CD4-positive, alpha-beta memory T cell (primary cell): ENCODE data around the gene ST3GAL3. TPM values are rescaled to one million over a fixed set of nuclear protein-coding genes. Genes with fewer than 3 reads are reported as not detected.

ENCODE experiments used
- CTCF ChIA-PET: fragments of 350-600 bp; sonication (Branson Sonifier 250); formaldehyde crosslinking; loops from one replicate; lab custom pipeline; 2021; ENCODE audit warnings: inconsistent platforms; ENCODE audit not compliant: partially characterized antibody; lab: Charles Lee
- POLR2A ChIA-PET: fragments of 350-600 bp; sonication (Branson Sonifier 250); formaldehyde crosslinking; loops from one replicate; lab custom pipeline; 2021; ENCODE audit not compliant: partially characterized antibody; lab: Charles Lee
- DNase-seq, 5 donors: peaks; one replicate each; pipeline versions ENCODE4 v3.0.0 to v3.0.0-alpha.2; 2020 to 2022; ENCODE audit warnings: mixed read lengths in 1 of 5
- H3K27ac ChIP-seq: one replicate; pipeline ENCODE4 v1.7.0; 2013; ENCODE audit warnings: low read depth, low read length
- H3K27me3 ChIP-seq: 2 replicates; pipeline ENCODE4 v1.7.0; 2013; ENCODE audit warnings: mild to moderate bottlenecking, low read length, moderate library complexity; ENCODE audit not compliant: insufficient read depth
- H3K36me3 ChIP-seq: 2 replicates; pipeline ENCODE4 v1.7.0; 2013; ENCODE audit warnings: mild to moderate bottlenecking, low read length, moderate library complexity; ENCODE audit not compliant: insufficient read depth
- H3K4me1 ChIP-seq: 2 replicates; pipeline ENCODE4 v1.7.0; 2013; ENCODE audit warnings: mild to moderate bottlenecking, low read length, moderate library complexity; ENCODE audit not compliant: insufficient read depth
- H3K4me3 ChIP-seq, 2 donors: one replicate each; pipeline ENCODE4 v1.7.0; 2013; ENCODE audit warnings: low read length in 2 of 2, mild to moderate bottlenecking in 1 of 2
- H3K9me3 ChIP-seq, 2 donors: one replicate each; pipeline ENCODE4 v1.7.0; 2013; ENCODE audit warnings: low read length in 2 of 2, control low read depth in 1 of 2; ENCODE audit not compliant: control insufficient read depth in 1 of 2
- H3K27ac Mint-ChIP-seq, 7 donors: one replicate each; pipeline ENCODE4 v1.8.0; 2020 to 2021; ENCODE audit warnings: mixed read lengths in 7 of 7, mild to moderate bottlenecking in 6 of 7, inconsistent platforms in 3 of 7, moderate library complexity in 3 of 7
- H3K27me3 Mint-ChIP-seq, 2 donors: one replicate each; pipeline ENCODE4 v1.8.0; 2020 to 2021; ENCODE audit warnings: mixed read lengths in 2 of 2
- H3K36me3 Mint-ChIP-seq, 2 donors: one replicate each; pipeline ENCODE4 v1.8.0; 2020 to 2021; ENCODE audit warnings: mixed read lengths in 2 of 2, inconsistent platforms in 1 of 2, mild to moderate bottlenecking in 1 of 2
- H3K4me1 Mint-ChIP-seq, 4 donors: one replicate each; pipeline ENCODE4 v1.8.0; 2020 to 2021; ENCODE audit warnings: mixed read lengths in 4 of 4, mild to moderate bottlenecking in 1 of 4
- H3K4me3 Mint-ChIP-seq, 8 donors: one replicate each; pipeline ENCODE4 v1.8.0; 2020 to 2021; ENCODE audit warnings: mixed read lengths in 8 of 8, mild to moderate bottlenecking in 7 of 8, moderate library complexity in 6 of 8, inconsistent platforms in 3 of 8
- H3K9me3 Mint-ChIP-seq, 8 donors: one replicate each; pipeline ENCODE4 v1.8.0; 2020 to 2021; ENCODE audit warnings: mixed read lengths in 8 of 8, mild to moderate bottlenecking in 5 of 8, inconsistent platforms in 3 of 8, moderate library complexity in 1 of 8
- intact Hi-C: fragments of 100-400 bp; cut with micrococcal nuclease; formaldehyde crosslinking; loops from one replicate; pipeline ENCODE4 v1.15.1; 2023
- polyA plus RNA-seq, 2 donors: library from polyadenylated mRNA; unstranded; fragments of 300-500 nt; fragmentation: Illumina TruSeq; gene quantifications; one replicate each; pipeline ENCODE4 v1.2.3, GENCODE V29; 2021
- total RNA-seq, 2 experiments: library from RNA; stranded (reverse); gene quantifications; one replicate each; pipeline ENCODE4 v1.2.3, GENCODE V29; 2021

The ST3GAL3 gene
- total and polyA plus RNA-seq, 4 experiments from 2014 or later: 6.1 to 29.6 (median 16.3) TPM

DNA sequence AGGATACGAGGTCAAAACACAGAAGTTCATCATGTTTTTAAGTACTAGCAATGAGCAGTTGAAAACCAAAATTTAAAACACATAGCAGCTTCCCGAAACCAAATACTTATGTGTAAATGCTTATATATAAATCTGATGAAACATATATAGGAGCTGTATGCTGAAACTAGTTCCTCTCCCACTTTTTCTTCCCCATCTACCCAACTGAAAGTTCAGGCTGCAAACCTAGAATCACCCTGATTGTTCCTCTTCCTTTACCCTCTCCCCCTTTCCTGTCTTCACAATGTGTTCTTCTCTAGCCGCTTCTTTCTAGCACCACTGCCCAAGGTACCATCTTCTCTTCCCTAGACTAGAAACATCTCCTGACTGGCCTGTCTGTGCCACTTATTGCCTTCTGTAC lies 90.6 kb downstream of the ST3GAL3 start:
- DNase-seq: no peak
- H3K36me3 Mint-ChIP-seq: peaks cover 19 to 51% of the 10 kb centered on the region in 2 donors
- no peaks in the 10 kb centered on the region for H3K27me3 Mint-ChIP-seq
- no peak overlapping the region for H3K4me3 Mint-ChIP-seq
- H3K27ac Mint-ChIP-seq: peak overlapping the region in 1 of 7 donors; percentile 64
- Histone ChIP-seq H3K36me3 (no peaks in the 10 kb centered on the region), H3K27ac (no peak overlapping the region), H3K9me3 (no peaks in the 10 kb centered on the region), H3K4me3 (no peak overlapping the region), H3K27me3 (no peaks in the 10 kb centered on the region), H3K4me1 (no peaks in the 10 kb centered on the region)
- CTCF ChIA-PET: interaction anchor here (0.6 kb wide), 1 partner anchor 164 kb away, joined by 3 read pairs; no protein-coding TSS in a partner anchor
- peaks cover 0 to 3% (median 0%) of the 10 kb centered on the region in 8 donors for H3K9me3 Mint-ChIP-seq
- no peaks in the 10 kb centered on the region for H3K4me1 Mint-ChIP-seq
- POLR2A ChIA-PET: no interaction called here
- intact Hi-C loops: no loop called here

DNA sequence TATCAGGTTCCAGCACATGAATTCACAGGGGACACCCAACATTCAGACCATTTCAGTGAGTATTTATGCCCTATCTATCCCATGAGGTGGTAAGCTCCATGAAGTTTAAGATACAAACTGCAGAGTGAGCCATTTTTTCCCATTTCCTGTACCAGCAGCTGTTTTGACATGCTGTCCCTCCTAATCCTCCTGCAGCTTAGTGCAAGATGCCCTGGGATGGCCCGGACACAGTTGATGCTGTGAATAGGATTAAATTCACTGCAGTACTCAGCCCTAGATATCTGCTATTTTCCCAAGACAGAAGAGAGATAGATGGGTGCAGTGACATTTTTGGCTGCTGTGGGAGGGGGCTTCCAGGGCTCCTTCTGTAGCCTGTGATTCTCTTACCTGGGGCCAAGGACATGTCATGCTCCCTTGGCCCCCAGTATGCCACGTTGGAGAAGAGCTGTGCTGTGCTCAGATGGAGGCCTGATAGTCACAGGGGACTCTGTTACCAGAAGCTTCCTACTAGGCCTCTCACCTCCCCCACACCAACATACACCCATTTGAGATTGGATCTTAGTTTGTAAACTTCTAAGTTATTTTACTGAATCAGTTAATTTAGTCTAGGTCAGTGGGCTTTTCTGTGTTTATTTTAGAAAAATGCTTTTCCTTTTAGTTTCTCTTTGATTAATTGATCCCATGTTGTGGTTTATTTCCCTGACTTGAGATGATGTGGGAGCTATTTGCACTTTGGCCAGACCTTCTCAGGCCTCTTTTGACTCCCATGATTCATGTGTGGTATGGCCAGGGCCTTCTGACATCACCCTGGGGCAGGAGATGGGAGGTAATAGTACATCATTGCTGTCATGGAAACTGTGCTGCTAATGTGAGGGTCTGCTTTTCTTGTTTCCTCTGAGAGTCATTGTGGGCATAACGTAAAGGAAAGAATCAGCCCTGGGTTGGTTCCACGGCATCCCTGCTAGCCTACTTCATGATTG lies 92.6 kb downstream of the ST3GAL3 start:
- no peaks in the 10 kb centered on the region for H3K27me3 Mint-ChIP-seq
- DNase-seq: no peak
- intact Hi-C loops: no loop called here
- H3K4me1 Mint-ChIP-seq: no peaks in the 10 kb centered on the region
- H3K36me3 Mint-ChIP-seq: peaks cover 14 to 40% of the 10 kb centered on the region in 2 donors
- H3K27ac Mint-ChIP-seq: peak overlapping the region in 1 of 7 donors; percentile 63
- POLR2A ChIA-PET: no interaction called here
- peaks cover 0 to 3% (median 0%) of the 10 kb centered on the region in 8 donors for H3K9me3 Mint-ChIP-seq
- Histone ChIP-seq H3K4me1 (no peaks in the 10 kb centered on the region), H3K4me3 (no peak overlapping the region), H3K27me3 (no peaks in the 10 kb centered on the region), H3K36me3 (no peaks in the 10 kb centered on the region), H3K9me3 (no peaks in the 10 kb centered on the region), H3K27ac (no peak overlapping the region)
- H3K4me3 Mint-ChIP-seq: no peak overlapping the region
- CTCF ChIA-PET: no interaction called here

DNA sequence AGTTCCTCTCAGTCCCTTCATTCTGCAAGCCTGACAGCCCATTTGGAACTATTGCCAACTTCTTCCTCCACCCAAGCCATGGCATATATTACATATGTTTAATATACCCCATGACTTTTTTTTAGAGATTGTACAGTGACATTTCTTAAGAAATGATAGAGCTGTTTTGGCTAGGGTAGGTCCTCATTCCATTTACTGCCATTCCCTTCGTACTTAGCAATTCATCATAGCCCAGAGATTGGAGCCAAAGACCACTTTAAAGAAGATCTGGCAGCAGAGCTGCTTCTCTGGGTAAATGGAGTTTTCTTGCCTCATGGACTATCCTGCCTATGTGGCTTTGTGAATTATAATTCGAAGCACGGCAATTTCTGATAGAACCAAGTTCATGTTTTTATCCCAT lies 93.4 kb downstream of the ST3GAL3 start:
- no peak for DNase-seq
- Mint-ChIP-seq H3K4me3 (no peak overlapping the region), H3K27ac (no peak overlapping the region), H3K4me1 (no peaks in the 10 kb centered on the region), H3K36me3 (peaks cover 14 to 36% of the 10 kb centered on the region in 2 donors), H3K9me3 (peaks cover 0 to 3% (median 0%) of the 10 kb centered on the region in 8 donors), H3K27me3 (no peaks in the 10 kb centered on the region)
- H3K27ac ChIP-seq: no peak overlapping the region
- H3K4me1 ChIP-seq: no peaks in the 10 kb centered on the region
- ChIA-PET POLR2A (no interaction called here), CTCF (no interaction called here)
- intact Hi-C loops: no loop called here
- no peaks in the 10 kb centered on the region for H3K27me3 ChIP-seq
- no peaks in the 10 kb centered on the region for H3K36me3 ChIP-seq
- H3K4me3 ChIP-seq: no peak overlapping the region
- no peaks in the 10 kb centered on the region for H3K9me3 ChIP-seq

DNA sequence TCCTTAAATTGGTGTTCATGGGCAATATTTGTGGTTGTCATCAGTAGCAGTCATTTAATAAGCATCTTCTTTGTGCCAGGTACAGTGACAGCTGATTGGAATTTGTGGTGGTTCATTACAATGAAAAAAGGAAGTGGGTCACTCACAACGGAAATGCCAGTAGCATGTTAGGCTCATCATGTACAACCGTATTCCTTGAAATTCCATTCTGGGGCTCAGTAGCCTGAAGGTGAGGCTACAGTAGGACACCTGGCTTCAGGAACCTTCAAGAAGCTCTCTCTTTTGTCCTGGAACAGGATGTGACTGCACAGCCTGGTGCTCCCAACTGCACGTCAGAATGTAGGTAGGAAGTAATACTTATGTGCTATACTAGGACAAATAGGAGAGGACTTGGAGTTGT lies 93.9 kb downstream of the ST3GAL3 start:
- peaks cover 0 to 3% (median 0%) of the 10 kb centered on the region in 8 donors for H3K9me3 Mint-ChIP-seq
- POLR2A ChIA-PET: no interaction called here
- no peak overlapping the region for H3K27ac ChIP-seq
- DNase-seq: no peak
- CTCF ChIA-PET: no interaction called here
- no peaks in the 10 kb centered on the region for H3K4me1 Mint-ChIP-seq
- H3K27me3 ChIP-seq: no peaks in the 10 kb centered on the region
- H3K27ac Mint-ChIP-seq: no peak overlapping the region
- intact Hi-C loops: no loop called here
- no peak overlapping the region for H3K4me3 Mint-ChIP-seq
- no peak overlapping the region for H3K4me3 ChIP-seq
- peaks cover 14 to 31% of the 10 kb centered on the region in 2 donors for H3K36me3 Mint-ChIP-seq
- no peaks in the 10 kb centered on the region for H3K36me3 ChIP-seq
- no peaks in the 10 kb centered on the region for H3K4me1 ChIP-seq
- no peaks in the 10 kb centered on the region for H3K9me3 ChIP-seq
- no peaks in the 10 kb centered on the region for H3K27me3 Mint-ChIP-seq

DNA sequence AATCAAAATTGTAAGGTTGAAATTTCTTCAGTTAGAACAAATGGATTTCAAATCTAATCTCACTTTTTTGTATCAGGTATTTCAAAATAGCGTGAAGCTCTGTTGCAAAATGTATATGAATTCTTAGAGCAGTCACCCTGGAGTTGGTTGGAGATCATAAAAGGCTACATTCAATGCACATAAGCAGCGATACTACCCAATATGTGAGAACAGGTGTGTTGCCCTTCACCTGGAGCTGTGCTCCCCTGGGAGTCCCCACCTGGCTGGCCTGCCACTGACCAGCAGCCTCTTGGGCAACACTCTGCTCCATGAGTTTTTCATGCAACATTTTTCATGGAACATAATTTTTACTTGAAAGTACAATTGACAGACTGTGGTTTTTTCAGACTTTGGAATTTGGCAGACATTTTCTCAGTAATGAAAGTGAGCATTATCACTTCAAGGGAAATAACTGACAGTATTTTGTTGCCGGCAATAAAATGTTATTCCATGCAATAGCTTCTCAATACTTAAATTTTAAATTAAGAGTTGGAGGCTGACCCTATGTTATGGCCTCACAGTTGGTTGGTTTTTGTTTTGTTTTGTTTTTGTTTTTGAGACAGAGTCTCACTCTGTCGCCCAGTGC lies 95.1 kb downstream of the ST3GAL3 start:
- Histone ChIP-seq H3K27me3 (no peaks in the 10 kb centered on the region), H3K9me3 (no peaks in the 10 kb centered on the region), H3K36me3 (no peaks in the 10 kb centered on the region), H3K27ac (no peak overlapping the region), H3K4me3 (no peak overlapping the region), H3K4me1 (no peaks in the 10 kb centered on the region)
- intact Hi-C loops: no loop called here
- ChIA-PET POLR2A (no interaction called here), CTCF (no interaction called here)
- Mint-ChIP-seq H3K27me3 (no peaks in the 10 kb centered on the region), H3K27ac (no peak overlapping the region), H3K4me1 (no peaks in the 10 kb centered on the region), H3K9me3 (peaks cover 0 to 3% (median 0%) of the 10 kb centered on the region in 8 donors), H3K36me3 (peaks cover 11 to 26% of the 10 kb centered on the region in 2 donors), H3K4me3 (no peak overlapping the region)
- no peak for DNase-seq

DNA sequence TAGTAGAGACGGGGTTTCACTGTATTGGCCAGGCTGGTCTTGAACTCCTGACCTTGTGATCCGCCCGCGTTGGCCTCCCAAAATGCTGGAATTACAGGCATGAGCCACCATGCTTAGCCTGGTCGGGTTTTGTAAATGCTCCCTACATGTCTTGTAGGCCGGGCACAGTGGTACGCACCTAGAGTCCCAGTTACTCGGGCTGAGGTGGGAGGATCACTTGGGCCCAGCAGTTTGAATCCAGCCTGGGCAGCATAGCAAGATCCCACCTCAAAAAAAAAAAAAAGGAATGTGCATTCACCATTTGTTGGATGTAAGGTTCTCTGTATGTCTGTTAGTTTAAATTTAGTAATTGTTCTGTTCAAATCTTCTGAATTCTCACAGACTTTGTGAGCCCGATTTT lies 95.8 kb downstream of the ST3GAL3 start:
- CTCF ChIA-PET: no interaction called here

DNA sequence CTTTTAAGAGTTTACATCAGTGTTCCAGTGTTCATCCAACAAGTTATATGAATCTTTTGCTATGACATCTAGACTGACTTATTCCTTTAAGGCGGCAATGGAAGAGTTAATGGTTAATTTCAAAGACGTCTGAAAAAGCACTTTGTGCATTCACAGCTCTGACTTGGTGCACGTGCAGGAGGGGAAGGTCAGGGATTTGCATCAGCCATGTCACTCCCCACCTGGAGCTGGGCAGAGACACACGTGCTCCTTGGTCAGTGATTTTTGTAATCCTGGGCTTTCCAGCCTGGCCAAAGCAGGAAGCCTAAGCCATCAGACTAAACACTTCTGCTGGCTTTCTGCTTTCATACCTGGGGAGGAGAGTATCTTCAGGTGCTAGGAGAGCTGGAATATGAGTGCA lies 96.3 kb downstream of the ST3GAL3 start:
- no peaks in the 10 kb centered on the region for H3K36me3 ChIP-seq
- H3K27me3 Mint-ChIP-seq: no peaks in the 10 kb centered on the region
- ChIA-PET CTCF (no interaction called here), POLR2A (no interaction called here)
- peaks cover 9 to 28% of the 10 kb centered on the region in 2 donors for H3K36me3 Mint-ChIP-seq
- intact Hi-C loops: no loop called here
- no peaks in the 10 kb centered on the region for H3K9me3 ChIP-seq
- peaks cover 0 to 10% (median 7%) of the 10 kb centered on the region in 8 donors for H3K9me3 Mint-ChIP-seq
- no peaks in the 10 kb centered on the region for H3K4me1 ChIP-seq
- H3K4me1 Mint-ChIP-seq: no peaks in the 10 kb centered on the region
- no peak overlapping the region for H3K27ac ChIP-seq
- DNase-seq: no peak
- no peak overlapping the region for H3K4me3 Mint-ChIP-seq
- no peak overlapping the region for H3K27ac Mint-ChIP-seq
- no peak overlapping the region for H3K4me3 ChIP-seq
- no peaks in the 10 kb centered on the region for H3K27me3 ChIP-seq

More for the DNA sequence above, 95.8 kb downstream of the ST3GAL3 start:
- Mint-ChIP-seq H3K27ac (no peak overlapping the region), H3K27me3 (no peaks in the 10 kb centered on the region), H3K9me3 (peaks cover 0 to 6% (median 4%) of the 10 kb centered on the region in 8 donors), H3K36me3 (peaks cover 10 to 26% of the 10 kb centered on the region in 2 donors), H3K4me1 (no peaks in the 10 kb centered on the region), H3K4me3 (no peak overlapping the region)
- Histone ChIP-seq H3K4me3 (no peak overlapping the region), H3K4me1 (no peaks in the 10 kb centered on the region), H3K27ac (no peak overlapping the region), H3K36me3 (no peaks in the 10 kb centered on the region), H3K27me3 (no peaks in the 10 kb centered on the region), H3K9me3 (no peaks in the 10 kb centered on the region)
- DNase-seq: no peak
- intact Hi-C loops: no loop called here
- POLR2A ChIA-PET: no interaction called here
